Activated naive CD8-positive, alpha-beta T cell treated with anti-CD3 and anti-CD28 coated beads, Interleukin-2, amount 50 U/mL, for 16 hours (primary cell): ENCODE measurements around the gene SH2D4B.

ENCODE experiments used
- DNase-seq: peaks from one replicate; pipeline ENCODE4 v3.0.0-alpha.2; 2020; ENCODE audit warnings: low read depth, low spot score

SH2D4B gene

GRCh38 chr10:80537736-80538480, at the start of gene SH2D4B:
TSS of gene SH2D4B (plus strand) at chr10:80537902. CDS start at chr10:80538332, 430 bp downstream.
- no peak for DNase-seq

GRCh38 chr10:80488539-80489066, 49.1 kb upstream of the SH2D4B start:
- no peak for DNase-seq

- DNase-seq, result no peak
Measured at GRCh38 chr10:80489371-80490112, 48.2 kb upstream of the SH2D4B start.

GRCh38 chr10:80491251-80492102, 46.2 kb upstream of the SH2D4B start:
- no peak for DNase-seq

- DNase-seq, result no peak
Measured at GRCh38 chr10:80492848-80493521, 44.7 kb upstream of the SH2D4B start.

- DNase-seq, result no peak
Measured at GRCh38 chr10:80493522-80494051, 44.1 kb upstream of the SH2D4B start.

GRCh38 chr10:80496555-80497172, 41.0 kb upstream of the SH2D4B start:
- no peak for DNase-seq

GRCh38 chr10:80497187-80498077, 40.3 kb upstream of the SH2D4B start:
- DNase-seq, result no peak

GRCh38 chr10:80498078-80498832, 39.4 kb upstream of the SH2D4B start:
- DNase-seq, result no peak

- peak; percentile 37 for DNase-seq
Measured at GRCh38 chr10:80498833-80499741, 38.6 kb upstream of the SH2D4B start.

GRCh38 chr10:80500572-80501380, 36.9 kb upstream of the SH2D4B start:
- DNase-seq, result no peak

- DNase-seq, result no peak
Measured at GRCh38 chr10:80501381-80501912, 36.3 kb upstream of the SH2D4B start.

GRCh38 chr10:80501913-80502521, 35.7 kb upstream of the SH2D4B start:
- no peak for DNase-seq

GRCh38 chr10:80502621-80503583, 34.8 kb upstream of the SH2D4B start:
- no peak for DNase-seq

GRCh38 chr10:80503584-80504157, 34.0 kb upstream of the SH2D4B start:
- no peak for DNase-seq
